GM18505 (cell line): ENCODE measurements around the gene TRIM37.
"Not testable (repeated sequence)": the region's sequence is repeated elsewhere in the genome, so short reads cannot be mapped to it uniquely, and the experiment has no call there.

Experiments used
- ATAC-seq: cut with Tn5 transposase; IDR thresholded peaks from one replicate; pipeline ENCODE4 v1.9.1; 2021; ENCODE audit not compliant: unreplicated experiment
- POLR2A ChIP-seq: IDR thresholded peaks from 4 replicates; pipeline ENCODE4 v1.6.1; 2011; ENCODE audit warnings: borderline replicate concordance; ENCODE audit not compliant: insufficient read depth, insufficient read length; ENCODE audit errors: extremely low read depth

Gene TRIM37

DNA sequence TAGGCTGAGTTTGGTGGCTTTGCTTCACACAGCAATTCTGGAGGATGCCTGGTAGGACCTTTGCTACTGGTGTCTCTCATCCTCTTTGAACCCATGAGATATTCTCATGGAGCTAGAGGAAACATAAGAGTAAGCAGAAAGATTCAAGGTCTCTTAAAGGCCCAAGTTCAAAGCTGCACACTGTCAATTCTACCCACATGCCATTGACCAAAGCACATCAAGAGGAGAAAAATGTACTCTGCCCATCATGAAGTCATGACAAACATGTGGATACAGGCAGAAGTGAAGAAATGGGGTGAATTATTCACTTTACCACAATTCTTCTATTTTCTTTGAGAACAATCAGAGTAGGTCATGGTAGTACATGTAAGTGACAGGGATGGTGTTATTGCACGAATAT, 35.2 kb upstream of the TRIM37 start:
- TF ChIP-seq POLR2A, result no peak
- no peak for ATAC-seq

DNA sequence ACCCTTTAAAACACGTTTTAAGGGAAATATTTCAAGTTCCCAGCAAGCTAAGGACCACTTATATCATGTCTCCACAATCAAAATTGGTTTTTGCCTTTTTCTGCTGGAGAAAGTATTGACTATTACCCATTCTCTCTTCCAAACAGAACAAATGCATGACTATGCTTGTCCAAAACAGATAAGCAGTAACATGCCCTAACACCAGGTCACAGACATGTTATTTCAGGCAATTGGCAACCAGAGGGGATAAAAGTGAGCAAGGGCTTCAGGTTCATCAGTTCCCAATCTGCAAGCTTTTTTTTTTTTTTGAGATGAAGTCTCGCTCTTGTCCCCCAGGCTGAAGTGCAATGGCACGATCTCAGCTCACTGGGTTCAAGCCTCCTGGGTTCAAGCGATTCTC, 33.3 kb upstream of the TRIM37 start:
- no peak for TF ChIP-seq POLR2A
- ATAC-seq, result no peak

DNA sequence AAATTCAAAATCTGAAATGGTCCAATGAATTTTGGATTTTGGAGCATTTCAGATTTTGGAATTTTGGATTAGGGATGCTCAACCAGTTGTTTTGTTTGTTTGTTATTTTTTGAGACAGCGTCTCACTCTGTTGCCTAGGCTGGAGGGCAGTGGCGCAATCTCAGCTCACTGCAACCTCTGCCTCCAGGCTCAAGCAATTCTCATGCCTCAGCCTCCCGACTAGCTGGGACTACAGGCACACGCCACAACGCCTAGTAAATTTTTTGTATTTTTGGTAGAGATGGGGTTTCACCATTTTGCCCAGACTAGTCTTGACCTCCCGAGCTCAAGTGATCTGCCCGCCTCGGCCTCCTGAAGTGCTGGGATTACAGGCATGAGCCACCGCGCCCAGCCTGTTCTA, 31.7 kb upstream of the TRIM37 start:
- not testable (repeated sequence) for ATAC-seq

DNA sequence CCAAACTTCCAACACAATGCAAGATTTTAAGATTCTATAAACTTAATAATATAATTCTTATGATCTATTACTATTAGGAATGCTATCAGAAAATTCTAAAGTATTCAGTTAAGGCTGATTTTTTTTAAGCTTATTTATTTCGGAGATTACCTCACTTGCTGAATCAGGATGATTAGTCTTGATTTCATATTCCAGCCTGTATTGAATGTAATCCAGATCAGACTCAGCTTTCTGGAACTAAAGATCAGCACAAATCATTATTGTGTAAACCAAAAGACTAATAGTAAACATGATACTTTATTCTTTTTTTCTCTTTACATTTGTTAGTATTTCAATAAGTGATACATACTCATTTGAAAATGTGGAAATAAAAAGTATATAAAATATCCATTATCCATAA, 24.5 kb upstream of the TRIM37 start:
- no peak for TF ChIP-seq POLR2A
- ATAC-seq, result no peak

DNA sequence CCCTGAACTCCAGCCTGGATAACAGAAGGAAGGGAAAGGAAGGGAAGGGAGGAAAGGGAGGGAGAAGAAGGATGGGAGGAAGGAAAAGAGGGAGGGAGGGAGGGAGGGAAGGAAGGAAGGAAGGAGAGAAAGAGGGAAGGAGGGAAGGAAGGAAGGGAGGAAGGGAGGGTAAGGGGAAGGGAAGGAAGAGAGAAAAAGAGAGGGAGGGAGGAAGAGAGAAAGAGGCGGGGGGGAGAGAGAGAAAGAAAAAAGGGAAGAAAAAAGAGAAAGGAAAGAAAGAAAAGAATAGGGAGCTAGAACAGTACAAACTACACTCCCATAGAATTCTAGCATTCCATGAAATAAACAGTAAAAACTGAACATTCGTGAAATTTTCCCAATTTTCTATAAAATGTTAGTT, 23.1 kb upstream of the TRIM37 start:
- no peak for TF ChIP-seq POLR2A
- ATAC-seq, result no peak

DNA sequence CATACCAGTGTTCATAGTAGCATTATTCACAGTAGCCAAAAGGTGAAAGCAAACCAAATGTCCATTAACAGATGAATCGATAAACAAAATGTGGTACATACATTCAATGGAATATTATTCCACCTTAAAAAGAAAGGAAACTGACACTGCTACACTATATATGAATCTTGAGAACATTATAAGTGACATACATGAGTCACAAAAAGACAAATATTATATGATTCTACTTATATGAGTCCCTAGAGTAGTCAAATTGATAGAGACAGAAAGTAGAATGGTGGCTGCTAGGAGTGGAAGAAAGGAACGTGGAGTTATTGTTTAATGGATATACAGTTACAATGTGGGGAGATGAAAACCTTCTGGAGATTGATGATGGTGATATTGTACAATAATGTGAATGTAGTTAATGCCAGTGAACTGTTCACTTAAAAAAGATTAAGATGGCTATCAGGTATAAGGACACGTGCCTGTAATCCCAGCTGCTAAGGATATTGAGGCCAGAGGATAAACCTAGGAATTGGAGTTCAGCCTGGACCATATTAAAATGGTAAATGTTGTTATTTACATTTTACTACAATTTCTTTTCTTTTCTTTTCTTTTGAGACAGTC, 20.2 kb upstream of the TRIM37 start:
- ATAC-seq, result no peak
- TF ChIP-seq POLR2A, result no peak

DNA sequence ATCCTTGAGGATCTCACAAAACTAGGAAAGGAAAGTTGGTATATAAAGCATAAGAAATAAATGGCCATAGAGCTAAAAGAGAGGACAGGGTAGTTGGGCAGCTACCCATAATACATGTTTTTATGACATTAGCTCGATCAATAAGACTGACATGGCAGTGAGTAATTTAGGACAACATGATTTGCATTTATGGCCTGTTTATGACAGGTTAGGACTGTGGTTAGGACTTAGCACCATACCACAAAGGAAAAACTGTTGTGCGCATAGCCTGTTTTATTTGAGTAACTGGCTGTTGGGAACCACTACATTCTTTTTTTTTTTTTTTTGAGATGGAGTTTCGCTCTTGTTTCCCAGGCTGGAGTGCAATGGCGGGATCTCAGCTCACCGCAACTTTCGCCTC, 18.0 kb upstream of the TRIM37 start:
- no peak for ATAC-seq
- no peak for TF ChIP-seq POLR2A

DNA sequence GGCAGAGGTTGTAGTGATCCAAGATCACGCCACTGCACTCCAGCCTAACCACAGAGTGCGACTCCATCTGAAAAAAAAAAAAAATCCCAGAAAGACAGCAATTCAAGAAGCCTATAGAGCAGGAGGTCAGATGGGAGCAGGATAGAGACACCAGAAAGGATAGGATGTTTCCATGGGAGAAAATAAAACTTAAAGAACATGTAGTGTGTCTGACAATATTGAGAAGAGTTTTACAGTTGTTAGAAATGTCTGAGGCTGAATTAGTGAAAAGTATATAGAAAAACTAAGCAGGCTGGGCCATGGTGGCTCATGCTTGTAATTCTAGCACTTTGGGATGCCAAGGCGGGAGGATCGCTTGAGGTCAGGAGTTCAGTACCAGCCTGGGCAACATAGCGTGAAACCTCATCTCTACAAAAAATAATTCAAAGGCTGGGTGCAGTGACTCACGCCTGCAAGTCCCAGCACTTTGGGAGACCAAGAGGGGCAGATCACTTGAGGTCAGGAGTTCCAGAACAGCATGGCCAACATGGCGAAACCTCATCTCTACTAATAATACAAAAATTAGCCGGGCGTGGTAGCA, 15.3 kb upstream of the TRIM37 start:
- no peak for TF ChIP-seq POLR2A
- ATAC-seq, result no peak

DNA sequence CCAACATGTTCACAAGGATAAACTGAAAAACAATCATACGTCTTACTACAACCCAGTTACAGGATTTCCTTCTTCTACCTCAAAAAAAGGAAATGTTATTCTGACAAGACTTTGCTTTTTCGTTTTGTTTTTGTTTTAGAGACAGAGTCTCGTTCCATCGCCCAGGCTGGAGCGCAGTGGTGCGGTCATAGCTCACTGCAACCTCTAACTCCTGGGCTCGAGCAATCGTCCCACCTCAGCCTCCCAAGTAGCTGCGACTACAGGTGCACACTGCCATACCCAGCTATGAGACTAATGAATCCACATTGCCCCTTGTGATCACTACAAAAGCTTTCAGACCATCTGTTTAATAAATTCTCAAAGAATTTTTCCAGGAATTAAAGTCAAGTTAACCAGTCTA, 8.8 kb upstream of the TRIM37 start:
- no peak for TF ChIP-seq POLR2A
- no peak for ATAC-seq

DNA sequence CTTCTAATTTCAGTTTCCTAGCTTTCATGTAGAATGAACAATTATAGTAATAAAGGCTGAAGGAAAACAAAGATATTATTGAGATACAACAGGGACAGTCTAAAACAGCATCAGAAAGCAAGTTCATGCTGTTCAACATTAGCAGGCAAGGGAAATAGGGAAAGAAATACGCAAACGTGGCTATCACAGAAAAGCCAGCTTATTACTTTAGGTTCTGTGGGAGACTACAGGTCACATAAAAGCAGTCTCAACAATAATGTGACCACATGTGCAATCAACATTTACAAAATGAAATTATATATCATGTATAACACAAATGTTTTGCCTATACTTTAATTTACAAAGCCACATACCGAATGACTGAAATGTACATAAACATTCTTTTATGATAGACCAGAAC, 4.9 kb upstream of the TRIM37 start:
- ATAC-seq, result no peak
- TF ChIP-seq POLR2A, result no peak

DNA sequence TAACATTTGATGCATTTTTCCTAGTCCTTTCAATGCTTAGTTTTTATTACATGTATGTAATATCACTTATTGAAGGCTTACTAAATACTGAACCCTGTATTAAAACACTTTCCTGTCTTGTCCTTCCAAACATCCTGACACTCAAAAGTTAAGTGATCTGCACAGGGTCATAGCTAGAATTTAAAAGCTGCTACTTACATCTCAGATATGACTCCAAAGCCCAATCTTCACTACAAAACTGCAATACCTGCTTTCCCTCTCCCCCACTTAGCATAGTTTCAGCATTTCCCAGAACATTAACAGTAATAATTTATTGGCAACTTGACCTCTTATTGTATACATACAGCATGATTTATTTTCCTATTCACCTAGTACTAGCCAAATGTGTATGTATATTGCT, 4.3 kb upstream of the TRIM37 start:
- TF ChIP-seq POLR2A, result no peak
- ATAC-seq, result no peak

DNA sequence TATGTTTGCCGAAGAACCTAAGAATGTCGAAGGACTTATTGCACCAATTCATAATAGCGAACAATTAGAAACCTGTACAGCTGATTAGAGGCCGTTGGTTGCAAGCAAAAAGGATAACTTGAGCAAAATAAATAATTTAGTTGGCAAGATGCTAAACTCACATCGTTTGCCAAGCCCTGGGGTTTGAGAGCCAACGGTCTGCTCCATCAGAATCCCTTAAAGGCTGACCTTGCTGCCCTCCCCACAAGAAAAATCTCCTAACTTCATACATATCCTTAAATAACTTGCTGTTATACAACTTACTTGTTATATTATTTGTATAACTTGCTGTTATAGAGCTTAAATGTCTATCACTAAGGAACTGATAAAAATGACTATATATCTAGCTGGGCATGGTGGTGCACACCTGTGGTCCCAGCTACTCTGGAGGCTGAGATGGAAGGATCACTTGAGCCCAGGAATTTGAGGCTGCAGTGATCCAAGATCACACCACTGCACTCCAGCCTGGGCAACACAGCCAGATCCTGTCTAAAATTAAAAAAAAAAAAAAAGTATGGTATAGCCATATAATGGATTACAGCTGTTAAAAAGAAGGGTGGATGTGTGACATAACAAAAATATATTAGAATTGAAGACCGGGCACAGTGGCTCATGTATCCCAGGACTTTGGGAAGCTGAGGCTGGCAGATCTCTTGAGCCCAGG, 1.9 kb upstream of the TRIM37 start:
- ATAC-seq, result no peak
- TF ChIP-seq POLR2A, result no peak

DNA sequence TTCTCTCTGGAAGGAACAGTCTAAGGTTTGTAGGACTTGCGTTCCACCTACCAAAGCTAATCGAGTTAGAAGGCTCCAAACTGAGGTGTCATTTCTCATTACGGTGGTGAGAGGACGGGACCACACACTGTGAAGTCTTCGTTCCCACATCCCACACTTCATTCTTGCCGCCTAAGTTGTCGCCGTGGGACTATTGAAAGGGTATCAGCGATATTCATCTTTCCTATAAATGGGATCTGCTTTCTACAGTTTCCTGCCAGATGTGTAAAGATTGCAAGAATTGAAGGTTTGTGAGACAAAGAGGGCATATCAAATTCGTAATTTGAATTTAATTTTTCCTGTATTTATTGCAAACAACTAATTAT, 608 bp upstream of the TRIM37 start:
- ATAC-seq, result no peak

DNA sequence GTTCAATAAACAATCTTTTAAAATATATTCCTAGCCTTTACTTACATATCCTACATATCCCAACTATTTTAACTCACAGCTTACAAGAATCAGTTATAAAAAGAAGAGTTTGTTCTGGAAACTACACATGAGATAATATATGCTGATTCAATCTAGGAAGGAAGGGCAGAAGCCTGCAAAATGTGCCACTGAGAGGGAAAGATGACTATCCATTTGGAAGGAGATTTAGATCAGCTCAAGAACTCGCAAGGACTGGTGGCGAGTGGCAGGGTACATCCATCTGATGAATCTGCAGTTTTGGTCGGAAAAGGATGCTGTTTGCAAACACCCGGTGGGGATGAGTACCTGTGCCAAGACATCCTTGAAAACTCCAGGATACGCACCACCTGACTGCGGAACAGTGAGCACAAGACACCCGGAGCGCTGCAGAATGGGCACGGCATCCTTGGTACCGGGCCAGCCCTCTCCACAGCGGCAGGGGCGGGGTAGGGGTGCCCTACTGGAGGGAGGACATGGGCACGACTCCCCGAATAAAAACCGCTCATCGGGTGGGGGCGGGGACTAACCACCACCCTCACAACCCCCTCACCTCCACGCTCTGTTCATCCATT, 723 bp downstream of the TRIM37 start:
- peak; percentile 26 for ATAC-seq
- no peak for TF ChIP-seq POLR2A

More for the DNA sequence above, 608 bp upstream of the TRIM37 start:
- no peak for TF ChIP-seq POLR2A
